ENCODE results near the gene TLR4. TPM values are rescaled to one million over a fixed set of nuclear protein-coding genes. Genes with fewer than 3 reads are reported as not detected.

The TLR4 gene
- total and polyA plus RNA-seq, 2 experiments from 2014 or later, result 0.06 to 0.17 TPM

GRCh38 chr9:117744856-117745389, 40.7 kb downstream of the TLR4 start:
- Mint-ChIP-seq H3K4me1 (no peaks in the 10 kb centered on the region; the same call in 2 of the 3 replicates), H3K27me3 (ENCODE audit: insufficient read depth, low read depth, poor library complexity) (peaks cover 6% of the 10 kb centered on the region), H3K27ac (no peak overlapping the region), H3K36me3 (ENCODE audit: low read depth) (peaks cover 3% of the 10 kb centered on the region; the same call in 1 of the 3 replicates), H3K4me3 (peak overlapping the region; percentile 58), H3K9me3 (peaks cover 40% of the 10 kb centered on the region)
- Histone ChIP-seq H3K27me3 (ENCODE audit: insufficient read depth) (peaks cover 27% of the 10 kb centered on the region), H3K79me2 (replicated peaks; ENCODE audit: insufficient read depth) (no peaks in the 10 kb centered on the region), H3K4me3 (peak overlapping the region; percentile 50), H3K4me2 (peak overlapping the region; percentile 79), H3K4me1 (ENCODE audit: insufficient read depth) (no peaks in the 10 kb centered on the region; the same call in 1 of the 2 replicates), H3F3A (replicated peaks; ENCODE audit: low read depth) (no peaks in the 10 kb centered on the region), H2AFZ (peak overlapping the region; percentile 97), H3K36me3 (ENCODE audit: insufficient read depth) (no peaks in the 10 kb centered on the region), H3K9me2 (ENCODE audit: insufficient read depth) (peaks cover 4% of the 10 kb centered on the region; the same call in 1 of the 2 replicates), H3K27ac (ENCODE audit: low read depth) (no peak overlapping the region), H4K20me1 (replicated peaks; ENCODE audit: insufficient read depth) (no peaks in the 10 kb centered on the region)
- peak; percentile 97 for ATAC-seq
- DNase-seq (ENCODE audit: low spot score), result peak; percentile 67
- TF ChIP-seq ZNF462 (CRISPR knock-in tag; IDR thresholded peaks at IDR 0.05) (no peak), ZNF114 (CRISPR knock-in tag; IDR thresholded peaks at IDR 0.05) (no peak), ZNF331 (CRISPR knock-in tag; IDR thresholded peaks at IDR 0.05; ENCODE audit: low read depth) (no peak), STAT1 (IDR thresholded peaks at IDR 0.05; ENCODE audit: unreplicated experiment) (no peak), CREB1 (CRISPR knock-in tag; IDR thresholded peaks at IDR 0.05; ENCODE audit: low read depth) (no peak), EZH2phosphoT487 (IDR thresholded peaks at IDR 0.05; ENCODE audit: unreplicated experiment) (no peak), EZH2 (IDR thresholded peaks at IDR 0.05; ENCODE audit: low read depth, unreplicated experiment) (no peak), NANOG (IDR thresholded peaks at IDR 0.05; ENCODE audit: borderline replicate concordance) (no peak)
- TF ChIP-seq, protein P1, sequence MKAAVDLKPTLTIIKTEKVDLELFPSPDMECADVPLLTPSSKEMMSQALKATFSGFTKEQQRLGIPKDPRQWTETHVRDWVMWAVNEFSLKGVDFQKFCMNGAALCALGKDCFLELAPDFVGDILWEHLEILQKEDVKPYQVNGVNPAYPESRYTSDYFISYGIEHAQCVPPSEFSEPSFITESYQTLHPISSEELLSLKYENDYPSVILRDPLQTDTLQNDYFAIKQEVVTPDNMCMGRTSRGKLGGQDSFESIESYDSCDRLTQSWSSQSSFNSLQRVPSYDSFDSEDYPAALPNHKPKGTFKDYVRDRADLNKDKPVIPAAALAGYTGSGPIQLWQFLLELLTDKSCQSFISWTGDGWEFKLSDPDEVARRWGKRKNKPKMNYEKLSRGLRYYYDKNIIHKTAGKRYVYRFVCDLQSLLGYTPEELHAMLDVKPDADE (IDR thresholded peaks at IDR 0.05), result no peak
- TF ChIP-seq, protein P2, sequence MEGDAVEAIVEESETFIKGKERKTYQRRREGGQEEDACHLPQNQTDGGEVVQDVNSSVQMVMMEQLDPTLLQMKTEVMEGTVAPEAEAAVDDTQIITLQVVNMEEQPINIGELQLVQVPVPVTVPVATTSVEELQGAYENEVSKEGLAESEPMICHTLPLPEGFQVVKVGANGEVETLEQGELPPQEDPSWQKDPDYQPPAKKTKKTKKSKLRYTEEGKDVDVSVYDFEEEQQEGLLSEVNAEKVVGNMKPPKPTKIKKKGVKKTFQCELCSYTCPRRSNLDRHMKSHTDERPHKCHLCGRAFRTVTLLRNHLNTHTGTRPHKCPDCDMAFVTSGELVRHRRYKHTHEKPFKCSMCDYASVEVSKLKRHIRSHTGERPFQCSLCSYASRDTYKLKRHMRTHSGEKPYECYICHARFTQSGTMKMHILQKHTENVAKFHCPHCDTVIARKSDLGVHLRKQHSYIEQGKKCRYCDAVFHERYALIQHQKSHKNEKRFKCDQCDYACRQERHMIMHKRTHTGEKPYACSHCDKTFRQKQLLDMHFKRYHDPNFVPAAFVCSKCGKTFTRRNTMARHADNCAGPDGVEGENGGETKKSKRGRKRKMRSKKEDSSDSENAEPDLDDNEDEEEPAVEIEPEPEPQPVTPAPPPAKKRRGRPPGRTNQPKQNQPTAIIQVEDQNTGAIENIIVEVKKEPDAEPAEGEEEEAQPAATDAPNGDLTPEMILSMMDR (conservative IDR thresholded peaks at IDR 0.05; ENCODE audit: low read depth in 2 of 2), result no peak

Data from GM23338 (cell line).